DND-41 (cell line): Measurements from ENCODE around the gene PRKCZ.

Experiments used
- EZH2 ChIP-seq: IDR thresholded peaks from 3 replicates; pipeline ENCODE4 v1.6.1; 2012; ENCODE audit warnings: borderline replicate concordance, low read depth, mild to moderate bottlenecking, moderate library complexity, low read length, inconsistent platforms; ENCODE audit not compliant: severe bottlenecking
- TF ChIP-seq, protein P1 (sequence below): IDR thresholded peaks from 2 replicates; pipeline ENCODE4 v1.5.1; 2012; ENCODE audit warnings: borderline replicate concordance, low read length, moderate library complexity, mild to moderate bottlenecking; ENCODE audit not compliant: poor library complexity, severe bottlenecking; ENCODE audit errors: extremely low read depth

DNA sequence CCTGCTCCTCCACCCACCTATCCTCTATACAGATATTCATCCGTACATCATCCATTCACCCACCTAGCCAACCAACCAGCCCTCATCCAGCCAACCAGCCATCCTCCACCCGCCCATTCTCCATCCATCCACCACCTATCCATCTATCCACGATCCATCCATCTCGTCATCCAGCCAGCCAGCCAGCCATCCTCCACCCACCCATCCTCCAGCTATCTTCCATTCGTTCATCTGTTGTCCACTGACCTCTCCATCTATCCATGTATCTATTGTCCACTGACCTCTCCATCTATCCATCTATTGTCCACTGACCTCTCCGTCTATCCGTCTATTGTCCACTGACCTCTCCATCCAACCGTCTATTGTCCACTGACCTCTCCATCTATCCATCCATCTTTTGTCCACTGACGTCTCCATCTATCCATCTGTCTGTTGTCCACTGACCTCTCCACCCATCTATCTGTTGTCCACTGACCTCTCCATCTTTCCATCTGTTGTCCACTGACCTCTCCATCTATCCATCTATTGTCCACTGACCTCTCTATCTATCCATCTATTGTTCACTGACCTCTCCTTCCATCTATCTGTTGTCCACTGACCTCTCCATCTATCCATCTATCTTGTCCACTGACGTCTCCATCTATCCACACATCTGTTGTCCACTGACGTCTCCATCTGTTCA, 96.8 kb downstream of the PRKCZ start:
- TF ChIP-seq, protein P1, sequence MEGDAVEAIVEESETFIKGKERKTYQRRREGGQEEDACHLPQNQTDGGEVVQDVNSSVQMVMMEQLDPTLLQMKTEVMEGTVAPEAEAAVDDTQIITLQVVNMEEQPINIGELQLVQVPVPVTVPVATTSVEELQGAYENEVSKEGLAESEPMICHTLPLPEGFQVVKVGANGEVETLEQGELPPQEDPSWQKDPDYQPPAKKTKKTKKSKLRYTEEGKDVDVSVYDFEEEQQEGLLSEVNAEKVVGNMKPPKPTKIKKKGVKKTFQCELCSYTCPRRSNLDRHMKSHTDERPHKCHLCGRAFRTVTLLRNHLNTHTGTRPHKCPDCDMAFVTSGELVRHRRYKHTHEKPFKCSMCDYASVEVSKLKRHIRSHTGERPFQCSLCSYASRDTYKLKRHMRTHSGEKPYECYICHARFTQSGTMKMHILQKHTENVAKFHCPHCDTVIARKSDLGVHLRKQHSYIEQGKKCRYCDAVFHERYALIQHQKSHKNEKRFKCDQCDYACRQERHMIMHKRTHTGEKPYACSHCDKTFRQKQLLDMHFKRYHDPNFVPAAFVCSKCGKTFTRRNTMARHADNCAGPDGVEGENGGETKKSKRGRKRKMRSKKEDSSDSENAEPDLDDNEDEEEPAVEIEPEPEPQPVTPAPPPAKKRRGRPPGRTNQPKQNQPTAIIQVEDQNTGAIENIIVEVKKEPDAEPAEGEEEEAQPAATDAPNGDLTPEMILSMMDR, result no peak
- TF ChIP-seq EZH2, result no peak
